ENCODE measurements around the gene CRACR2B. TPM values are rescaled to one million over a fixed set of nuclear protein-coding genes. Genes with fewer than 3 reads are reported as not detected.

CRACR2B gene
- total RNA-seq, 1 experiment from 2014 or later = 132 TPM

DNA sequence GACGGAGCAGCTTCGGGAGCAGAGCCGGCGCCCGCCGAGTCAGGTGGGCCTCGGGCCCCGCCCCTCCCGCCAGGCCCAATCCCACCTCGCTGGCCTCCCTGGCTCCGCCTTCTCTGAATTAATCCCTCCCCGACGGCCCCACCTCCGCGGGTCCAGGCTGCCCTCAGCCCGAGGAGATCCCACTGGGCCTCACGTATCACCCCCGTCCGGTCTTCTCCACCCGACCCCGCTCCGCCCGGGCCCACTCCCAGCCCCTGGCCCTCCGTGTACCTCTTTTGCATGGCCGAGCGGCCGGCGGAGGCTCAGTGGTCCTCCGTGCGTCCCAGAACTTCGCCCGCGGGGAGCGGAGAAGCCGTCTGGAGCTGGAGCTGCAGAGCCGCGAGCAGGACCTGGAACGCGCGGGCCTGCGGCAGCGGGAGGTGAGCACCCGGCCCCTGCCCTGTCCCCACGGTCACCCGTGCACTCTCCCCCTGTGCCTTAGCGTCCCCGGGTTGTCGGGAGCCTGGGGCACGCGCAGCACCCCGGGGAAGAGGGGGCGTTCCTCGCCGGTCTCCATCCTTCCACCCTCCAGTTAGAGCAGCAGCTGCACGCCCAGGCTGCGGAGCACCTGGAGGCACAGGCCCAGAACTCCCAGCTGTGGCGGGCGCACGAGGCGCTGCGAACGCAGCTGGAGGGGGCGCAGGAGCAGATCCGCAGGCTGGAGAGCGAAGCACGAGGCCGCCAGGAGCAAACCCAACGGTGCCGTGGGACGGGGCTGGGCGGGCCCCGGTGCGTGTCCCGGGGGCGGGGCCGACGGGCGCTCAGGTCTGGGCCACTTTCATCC is 2.8 kb downstream of the CRACR2B start:
- Histone ChIP-seq H3K27me3 (ENCODE audit: control insufficient read depth, insufficient read depth, low read length) (no peaks in the 10 kb centered on the region), H3K4me1 (ENCODE audit: control insufficient read depth, insufficient read depth, low read length) (peaks cover 57% of the 10 kb centered on the region), H3K36me3 (ENCODE audit: control insufficient read depth, insufficient read depth, low read length) (no peaks in the 10 kb centered on the region), H3K27ac (ENCODE audit: low read length) (peak overlapping the region; percentile 92), H3K9me3 (ENCODE audit: control insufficient read depth, insufficient read depth, low read depth, low read length) (no peaks in the 10 kb centered on the region), H3K4me3 (ENCODE audit: low read depth in 2 of 2, low read length in 2 of 2) (peak overlapping the region; percentile 78 to 82)
- ChIA-PET POLR2A (interaction anchor here (0.7 to 2.5 kb wide), 3 partner anchors 11 to 134 kb away, joined by 3 to 8 read pairs (median 4); no protein-coding TSS in a partner anchor), CTCF (interaction anchor here (0.8 kb wide), 1 partner anchor 9 kb away, joined by 4 read pairs; no protein-coding TSS in a partner anchor)
- in situ Hi-C loops (cut with HindIII; ENCODE audit: low pct_unique_long_range_greater_than_20kb, low sequenced_read_pairs) (no loop called here), intact Hi-C loops (cut with micrococcal nuclease; ENCODE audit: unreplicated experiment) (no loop called here)
- peak; percentile 56 for ATAC-seq
- no TSS peak for BruUV-seq (replicated peaks)
- DNase-seq (ENCODE audit: low read depth, low spot score) = no peak
- TF ChIP-seq, protein P1, sequence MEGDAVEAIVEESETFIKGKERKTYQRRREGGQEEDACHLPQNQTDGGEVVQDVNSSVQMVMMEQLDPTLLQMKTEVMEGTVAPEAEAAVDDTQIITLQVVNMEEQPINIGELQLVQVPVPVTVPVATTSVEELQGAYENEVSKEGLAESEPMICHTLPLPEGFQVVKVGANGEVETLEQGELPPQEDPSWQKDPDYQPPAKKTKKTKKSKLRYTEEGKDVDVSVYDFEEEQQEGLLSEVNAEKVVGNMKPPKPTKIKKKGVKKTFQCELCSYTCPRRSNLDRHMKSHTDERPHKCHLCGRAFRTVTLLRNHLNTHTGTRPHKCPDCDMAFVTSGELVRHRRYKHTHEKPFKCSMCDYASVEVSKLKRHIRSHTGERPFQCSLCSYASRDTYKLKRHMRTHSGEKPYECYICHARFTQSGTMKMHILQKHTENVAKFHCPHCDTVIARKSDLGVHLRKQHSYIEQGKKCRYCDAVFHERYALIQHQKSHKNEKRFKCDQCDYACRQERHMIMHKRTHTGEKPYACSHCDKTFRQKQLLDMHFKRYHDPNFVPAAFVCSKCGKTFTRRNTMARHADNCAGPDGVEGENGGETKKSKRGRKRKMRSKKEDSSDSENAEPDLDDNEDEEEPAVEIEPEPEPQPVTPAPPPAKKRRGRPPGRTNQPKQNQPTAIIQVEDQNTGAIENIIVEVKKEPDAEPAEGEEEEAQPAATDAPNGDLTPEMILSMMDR (IDR thresholded peaks at IDR 0.05) = no peak
- TF ChIP-seq POLR2AphosphoS5 (IDR thresholded peaks at IDR 0.05; ENCODE audit: low read depth, low read length) = peak; percentile 51; the same call in 1 of the 2 replicates
- TF ChIP-seq SIN3A (IDR thresholded peaks at IDR 0.05; ENCODE audit: borderline replicate concordance, insufficient read depth, low read depth, low read length) = peak; percentile 84
- TF ChIP-seq, protein P2, sequence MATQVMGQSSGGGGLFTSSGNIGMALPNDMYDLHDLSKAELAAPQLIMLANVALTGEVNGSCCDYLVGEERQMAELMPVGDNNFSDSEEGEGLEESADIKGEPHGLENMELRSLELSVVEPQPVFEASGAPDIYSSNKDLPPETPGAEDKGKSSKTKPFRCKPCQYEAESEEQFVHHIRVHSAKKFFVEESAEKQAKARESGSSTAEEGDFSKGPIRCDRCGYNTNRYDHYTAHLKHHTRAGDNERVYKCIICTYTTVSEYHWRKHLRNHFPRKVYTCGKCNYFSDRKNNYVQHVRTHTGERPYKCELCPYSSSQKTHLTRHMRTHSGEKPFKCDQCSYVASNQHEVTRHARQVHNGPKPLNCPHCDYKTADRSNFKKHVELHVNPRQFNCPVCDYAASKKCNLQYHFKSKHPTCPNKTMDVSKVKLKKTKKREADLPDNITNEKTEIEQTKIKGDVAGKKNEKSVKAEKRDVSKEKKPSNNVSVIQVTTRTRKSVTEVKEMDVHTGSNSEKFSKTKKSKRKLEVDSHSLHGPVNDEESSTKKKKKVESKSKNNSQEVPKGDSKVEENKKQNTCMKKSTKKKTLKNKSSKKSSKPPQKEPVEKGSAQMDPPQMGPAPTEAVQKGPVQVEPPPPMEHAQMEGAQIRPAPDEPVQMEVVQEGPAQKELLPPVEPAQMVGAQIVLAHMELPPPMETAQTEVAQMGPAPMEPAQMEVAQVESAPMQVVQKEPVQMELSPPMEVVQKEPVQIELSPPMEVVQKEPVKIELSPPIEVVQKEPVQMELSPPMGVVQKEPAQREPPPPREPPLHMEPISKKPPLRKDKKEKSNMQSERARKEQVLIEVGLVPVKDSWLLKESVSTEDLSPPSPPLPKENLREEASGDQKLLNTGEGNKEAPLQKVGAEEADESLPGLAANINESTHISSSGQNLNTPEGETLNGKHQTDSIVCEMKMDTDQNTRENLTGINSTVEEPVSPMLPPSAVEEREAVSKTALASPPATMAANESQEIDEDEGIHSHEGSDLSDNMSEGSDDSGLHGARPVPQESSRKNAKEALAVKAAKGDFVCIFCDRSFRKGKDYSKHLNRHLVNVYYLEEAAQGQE (IDR thresholded peaks at IDR 0.05; ENCODE audit: insufficient read depth in 1 of 2, low read depth in 2 of 2, low read length in 1 of 2) = no peak

DNA sequence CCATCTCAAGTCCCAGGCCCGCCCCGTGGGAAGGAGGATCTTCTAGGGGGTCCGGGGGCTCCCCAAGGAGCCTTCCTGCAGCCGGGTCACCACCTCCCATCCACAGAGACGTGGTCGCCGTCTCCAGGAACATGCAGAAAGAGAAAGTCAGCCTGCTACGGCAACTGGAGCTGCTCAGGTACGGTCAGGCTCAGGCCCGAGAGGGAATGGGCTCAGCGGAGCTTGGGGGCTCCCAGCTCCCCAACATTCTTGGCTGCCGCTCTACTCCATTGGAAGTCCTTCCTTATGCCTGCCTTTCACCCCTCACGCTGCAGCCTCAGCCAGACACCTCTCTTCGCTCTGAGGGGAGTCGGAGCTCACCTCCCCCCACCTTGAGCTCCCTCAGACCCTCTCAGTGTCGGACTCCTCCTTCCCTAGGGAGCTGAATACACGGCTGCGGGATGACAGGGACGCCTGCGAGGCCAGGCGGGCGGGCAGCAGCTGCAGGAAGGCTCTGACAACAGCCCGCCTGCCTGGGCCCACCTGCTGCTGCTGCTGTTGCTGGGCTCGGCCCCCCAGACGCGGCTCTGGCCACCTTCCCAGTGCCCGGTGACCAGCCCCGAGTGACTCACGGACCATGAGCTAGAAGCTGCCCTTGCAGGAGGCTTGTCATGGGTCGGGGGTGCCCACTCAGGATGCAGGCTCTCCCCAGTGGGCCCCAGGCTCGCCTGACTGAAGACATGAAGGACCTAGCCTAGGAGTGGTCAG is 3.6 kb downstream of the CRACR2B start:
- Histone ChIP-seq H3K27me3 (ENCODE audit: control insufficient read depth, insufficient read depth, low read length) (no peaks in the 10 kb centered on the region), H3K4me1 (ENCODE audit: control insufficient read depth, insufficient read depth, low read length) (peaks cover 55% of the 10 kb centered on the region), H3K27ac (ENCODE audit: low read length) (peak overlapping the region; percentile 79), H3K36me3 (ENCODE audit: control insufficient read depth, insufficient read depth, low read length) (peaks cover 2% of the 10 kb centered on the region; the same call in 1 of the 2 replicates), H3K9me3 (ENCODE audit: control insufficient read depth, insufficient read depth, low read depth, low read length) (no peaks in the 10 kb centered on the region), H3K4me3 (ENCODE audit: low read depth in 2 of 2, low read length in 2 of 2) (peak overlapping the region; percentile 78 to 82)
- ChIA-PET CTCF (interaction anchor here (0.6 kb wide), 1 partner anchor 325 kb away, joined by 14 read pairs; no protein-coding TSS in a partner anchor), POLR2A (interaction anchor here (0.7 to 2.5 kb wide), 3 partner anchors 12 to 135 kb away, joined by 3 to 8 read pairs (median 4); no protein-coding TSS in a partner anchor)
- ATAC-seq = no peak
- in situ Hi-C loops (cut with HindIII; ENCODE audit: low pct_unique_long_range_greater_than_20kb, low sequenced_read_pairs) = no loop called here
- intact Hi-C loops (cut with micrococcal nuclease; ENCODE audit: unreplicated experiment) = no loop called here
- TF ChIP-seq POLR2AphosphoS5 (IDR thresholded peaks at IDR 0.05; ENCODE audit: low read depth, low read length) (0 out of 2 replicates have a peak, but pooled peaks have one; percentile 10), TCF7L2 (IDR thresholded peaks at IDR 0.05; ENCODE audit: low read depth, low read length) (no peak; the same call in 1 of the 2 replicates)
- TF ChIP-seq, protein P1 (IDR thresholded peaks at IDR 0.05) = no peak
- DNase-seq (ENCODE audit: low read depth, low spot score) = no peak
- BruUV-seq (replicated peaks) = TSS peak; percentile 33

Measured in Panc1 (cell line).